Transverse colon (tissue), 4 donors: ENCODE results near the gene ST3GAL2. TPM values are rescaled to one million over a fixed set of nuclear protein-coding genes. Genes with fewer than 3 reads are reported as not detected.

Experiments used
- DNase-seq: peaks from one replicate; pipeline ENCODE4 v3.0.0-alpha.2; 2019
- H3K27ac ChIP-seq, 4 donors: fragments of 200-600 bp; sonication (generic); 2 replicates each; pipeline ENCODE4 v1.5.1; 2016 to 2018; ENCODE audit warnings: inconsistent platforms in 4 of 4
- H3K27me3 ChIP-seq: fragments of 200-600 bp; sonication (generic); 2 replicates; pipeline ENCODE4 v1.5.1; 2017; ENCODE audit warnings: inconsistent platforms
- H3K36me3 ChIP-seq, 4 donors: fragments of 200-600 bp; sonication (generic); 2 replicates each; pipeline ENCODE4 v1.5.1; 2017 to 2019; ENCODE audit warnings: inconsistent platforms in 4 of 4
- H3K4me1 ChIP-seq, 4 donors: fragments of 200-600 bp; sonication (generic); 2 replicates each; pipeline ENCODE4 v1.5.1; 2017 to 2020; ENCODE audit warnings: inconsistent platforms in 4 of 4
- H3K4me3 ChIP-seq, 4 donors: fragments of 200-600 bp; sonication (generic); 1 replicate in 1 of 4; 2 replicates in 3 of 4; pipeline versions ENCODE4 v1.5.1 to v1.6.1; 2017 to 2019; ENCODE audit warnings: inconsistent platforms in 4 of 4
- H3K9me3 ChIP-seq, 2 donors: fragments of 200-600 bp; sonication (generic); 2 replicates each; pipeline ENCODE4 v1.5.1; 2017 to 2019; ENCODE audit warnings: inconsistent platforms in 2 of 2
- EP300 ChIP-seq: sonication (generic); formaldehyde crosslinking; IDR thresholded peaks from one replicate; pipeline ENCODE4 v1.6.1; 2017; ENCODE audit warnings: antibody characterized with exemption, low read depth
- POLR2A ChIP-seq: fragments of 450-650 bp; IDR thresholded peaks from one replicate; pipeline ENCODE4 v1.6.1; 2016; ENCODE audit warnings: antibody characterized with exemption, mild to moderate bottlenecking, moderate library complexity
- POLR2AphosphoS5 ChIP-seq, 3 donors: sonication (generic); formaldehyde crosslinking; IDR thresholded peaks; one replicate each; pipeline ENCODE4 v1.6.1; 2016; ENCODE audit warnings: antibody characterized with exemption in 3 of 3
- WGBS, 2 donors: methylation state at CpG; one replicate each; pipeline ENCODE4 v1.1.5; 2018; ENCODE audit warnings: low coverage in 1 of 2; 5-methylcytosine and 5-hydroxymethylcytosine counted together
- in situ Hi-C, 4 donors: fragments of 200-750 bp; cut with MboI; loops; one replicate each; pipeline versions ENCODE4 v1.15.0 to v1.15.1; 2017; ENCODE audit warnings: low sequenced_read_pairs in 3 of 4, low pct_ligation_motif_present in 1 of 4, low pct_unique_long_range_greater_than_20kb in 1 of 4
- intact Hi-C: fragments of 100-400 bp; cut with DNase I; formaldehyde crosslinking; loops from one replicate; pipeline ENCODE4 v1.15.1; 2023; ENCODE audit warnings: low total_unique reads
- total RNA-seq, 4 donors: library from RNA; depleted of rRNA; stranded (reverse); fragments of >200 nt; gene quantifications; one replicate each; pipeline ENCODE4 v1.1.0, GENCODE V29; 2016
- TF ChIP-seq, protein P1 (sequence below), 5 experiments: fragments of 200-600 bp in 3 of 5; fragments of 450-650 bp in 2 of 5; sonication (generic) in 3 of 5; IDR thresholded peaks; 1 replicate in 2 of 5; 2 replicates in 3 of 5; pipeline ENCODE4 v1.5.1; 2016 to 2017; ENCODE audit warnings: antibody characterized with exemption in 5 of 5, inconsistent platforms in 3 of 5, mild to moderate bottlenecking in 2 of 5, moderate library complexity in 1 of 5

The ST3GAL2 gene
- total RNA-seq, 4 donors from 2014 or later, result 2.6 to 16.5 (median 8.5) TPM

DNA sequence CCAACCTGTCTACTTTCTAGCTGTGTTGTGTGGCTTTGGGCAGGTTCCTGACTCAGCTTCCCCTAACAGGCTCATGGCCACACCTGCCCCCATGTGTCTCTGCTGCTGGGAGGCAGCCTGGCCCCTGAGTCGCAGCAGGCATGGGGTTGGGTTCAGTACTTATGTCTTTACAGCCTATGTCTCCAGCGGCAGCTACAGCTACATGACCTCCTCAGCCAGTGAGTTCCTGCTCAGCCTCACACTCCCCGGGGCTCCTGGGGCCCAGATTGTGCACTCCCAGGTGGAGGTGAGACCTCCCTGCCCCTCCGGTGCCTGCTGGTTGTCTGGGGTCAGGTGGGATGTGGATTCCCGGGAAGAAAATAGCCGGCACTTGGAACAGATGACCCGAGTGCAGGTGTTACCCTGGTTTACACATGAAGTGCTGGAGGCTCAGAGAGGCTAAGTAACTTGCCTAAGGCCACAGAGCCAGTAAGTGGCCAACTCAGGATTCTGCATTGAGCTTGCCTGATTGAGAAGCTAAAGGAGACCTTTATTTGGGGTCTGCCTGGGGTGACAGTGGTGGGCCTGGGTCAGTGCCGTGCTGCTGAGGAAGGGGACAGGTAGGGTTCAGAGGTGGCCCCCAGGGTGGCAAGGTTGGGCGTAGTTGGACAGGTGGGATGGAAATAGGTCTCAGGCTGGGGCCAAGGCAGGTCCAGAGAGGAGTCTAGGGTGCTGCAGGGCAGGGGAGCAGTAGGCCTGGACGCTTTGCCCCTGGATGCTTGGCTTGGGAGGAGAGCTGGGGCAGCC is 31.4 kb upstream of the ST3GAL2 start:
- Histone ChIP-seq H3K9me3 (no peaks in the 10 kb centered on the region), H3K36me3 (peaks cover 0 to 3% (median 0%) of the 10 kb centered on the region in 4 donors), H3K27me3 (no peaks in the 10 kb centered on the region), H3K27ac (no peak overlapping the region), H3K4me1 (no peaks in the 10 kb centered on the region), H3K4me3 (no peak overlapping the region)
- no peak for DNase-seq
- TF ChIP-seq, protein P1, sequence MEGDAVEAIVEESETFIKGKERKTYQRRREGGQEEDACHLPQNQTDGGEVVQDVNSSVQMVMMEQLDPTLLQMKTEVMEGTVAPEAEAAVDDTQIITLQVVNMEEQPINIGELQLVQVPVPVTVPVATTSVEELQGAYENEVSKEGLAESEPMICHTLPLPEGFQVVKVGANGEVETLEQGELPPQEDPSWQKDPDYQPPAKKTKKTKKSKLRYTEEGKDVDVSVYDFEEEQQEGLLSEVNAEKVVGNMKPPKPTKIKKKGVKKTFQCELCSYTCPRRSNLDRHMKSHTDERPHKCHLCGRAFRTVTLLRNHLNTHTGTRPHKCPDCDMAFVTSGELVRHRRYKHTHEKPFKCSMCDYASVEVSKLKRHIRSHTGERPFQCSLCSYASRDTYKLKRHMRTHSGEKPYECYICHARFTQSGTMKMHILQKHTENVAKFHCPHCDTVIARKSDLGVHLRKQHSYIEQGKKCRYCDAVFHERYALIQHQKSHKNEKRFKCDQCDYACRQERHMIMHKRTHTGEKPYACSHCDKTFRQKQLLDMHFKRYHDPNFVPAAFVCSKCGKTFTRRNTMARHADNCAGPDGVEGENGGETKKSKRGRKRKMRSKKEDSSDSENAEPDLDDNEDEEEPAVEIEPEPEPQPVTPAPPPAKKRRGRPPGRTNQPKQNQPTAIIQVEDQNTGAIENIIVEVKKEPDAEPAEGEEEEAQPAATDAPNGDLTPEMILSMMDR (IDR thresholded peaks at IDR 0.05), result no peak
- TF ChIP-seq POLR2AphosphoS5 (IDR thresholded peaks at IDR 0.05), result no peak
- WGBS, 2 donors, result 80 to 95% methylated on average over 1 to 10 of the region's 10 CpGs
- intact Hi-C loops, result no loop called here
- in situ Hi-C loops, result loop anchor here in 1 of 4 donors (25.0 kb wide), 1 partner anchor 108 kb away; no protein-coding TSS in a partner anchor

DNA sequence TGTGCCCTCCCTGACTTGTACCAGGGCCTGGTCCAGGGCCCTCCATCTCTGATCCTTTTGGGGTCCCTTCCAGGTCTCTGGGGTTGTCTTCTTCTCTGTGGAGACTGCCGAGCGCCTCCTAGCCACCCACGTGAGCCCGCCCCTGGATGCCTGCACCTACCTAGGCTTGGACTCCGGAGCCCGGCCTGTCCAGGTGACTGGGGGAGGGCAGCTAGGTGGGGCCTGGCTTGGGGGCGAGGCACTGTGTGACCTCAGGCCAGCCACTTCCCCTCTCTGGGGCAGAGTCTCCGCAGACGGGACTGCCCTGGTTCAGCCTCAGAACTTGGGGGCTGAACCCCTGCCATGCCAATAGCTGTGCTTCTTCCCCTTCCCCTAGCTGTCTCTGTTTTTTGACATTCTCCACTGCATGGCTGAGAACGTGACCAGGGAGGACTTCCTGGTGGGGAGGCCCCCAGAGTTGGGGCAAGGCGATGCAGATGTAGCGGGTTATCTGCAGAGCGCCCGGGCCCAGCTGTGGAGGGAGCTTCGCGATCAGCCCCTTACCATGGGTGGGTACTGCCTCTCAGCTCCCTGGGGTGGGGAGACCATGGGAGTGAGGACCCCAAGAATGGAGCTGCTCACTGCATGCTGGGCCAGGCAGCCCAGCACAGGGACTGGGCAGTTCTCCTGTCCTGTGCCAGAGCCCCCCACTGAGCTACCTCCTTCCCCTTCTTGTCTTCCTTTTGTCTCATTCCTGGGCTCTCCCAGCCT is 30.1 kb upstream of the ST3GAL2 start:
- no peaks in the 10 kb centered on the region for H3K4me1 ChIP-seq
- TF ChIP-seq POLR2A, result no peak
- TF ChIP-seq POLR2AphosphoS5 (IDR thresholded peaks at IDR 0.05), result no peak
- TF ChIP-seq, protein P1 (IDR thresholded peaks at IDR 0.05), result no peak
- no peak for TF ChIP-seq EP300
- no peaks in the 10 kb centered on the region for H3K27me3 ChIP-seq
- no peak for DNase-seq
- peaks cover 0 to 4% (median under 1%) of the 10 kb centered on the region in 4 donors for H3K36me3 ChIP-seq
- in situ Hi-C loops, result loop anchor here in 2 of 4 donors (10.0 to 25.0 kb wide), 2 partner anchors 64 to 107 kb away; no protein-coding TSS in a partner anchor
- no peak overlapping the region for H3K4me3 ChIP-seq
- no peaks in the 10 kb centered on the region for H3K9me3 ChIP-seq
- 96 to 100% methylated on average over 2 to 10 of the region's 16 CpGs for WGBS, 2 donors
- no peak overlapping the region for H3K27ac ChIP-seq
- intact Hi-C loops, result no loop called here

DNA sequence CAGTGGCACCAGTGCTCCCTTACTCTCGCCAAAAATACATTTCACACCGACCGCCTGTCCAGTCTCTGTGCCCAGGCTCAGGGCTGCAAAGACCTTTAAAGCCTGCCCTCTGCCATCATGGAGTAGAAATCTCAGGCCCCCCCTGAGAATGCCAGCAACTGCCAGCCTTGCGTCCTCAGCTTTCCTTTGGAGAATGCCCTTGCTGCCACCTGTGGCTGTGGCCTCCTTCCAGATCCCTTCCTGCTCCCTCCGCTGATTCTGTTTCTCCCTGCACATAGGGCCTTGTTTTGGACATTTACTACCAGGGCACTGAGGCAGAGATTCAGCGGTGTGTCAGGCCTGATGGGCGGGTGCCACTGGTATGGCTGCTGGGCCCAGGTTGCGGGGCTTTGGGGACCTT is 28.7 kb upstream of the ST3GAL2 start:
- intact Hi-C loops (no loop called here), in situ Hi-C loops (loop anchor here in 2 of 4 donors (10.0 to 25.0 kb wide), 2 partner anchors 63 to 105 kb away; no protein-coding TSS in a partner anchor)
- H3K36me3 ChIP-seq, result peaks cover 0 to 6% (median 2%) of the 10 kb centered on the region in 4 donors

DNA sequence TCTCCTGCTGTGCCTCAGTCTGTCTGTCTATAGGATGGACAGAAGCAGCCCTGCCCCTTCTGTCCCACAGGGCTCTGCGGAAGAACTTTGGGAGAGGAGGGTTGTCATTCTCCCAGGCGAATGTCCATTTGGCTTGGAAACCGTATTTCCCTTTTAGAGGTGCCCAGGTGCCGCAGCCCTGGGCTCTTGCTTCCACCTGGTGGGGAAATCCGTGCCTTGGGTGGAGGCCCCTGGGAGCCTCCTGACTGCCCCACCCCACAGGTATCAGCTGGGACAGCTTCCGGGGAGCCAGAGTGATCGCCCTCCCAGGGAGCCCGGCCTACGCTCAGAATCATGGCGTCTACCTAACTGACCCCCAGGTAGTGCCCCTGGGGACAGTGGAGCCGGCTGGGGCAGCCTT is 28.2 kb upstream of the ST3GAL2 start:
- H3K36me3 ChIP-seq, result peaks cover 0 to 6% (median 2%) of the 10 kb centered on the region in 4 donors
- H3K27me3 ChIP-seq, result no peaks in the 10 kb centered on the region
- WGBS, 2 donors, result 93% methylated on average over 3 of the region's 11 CpGs; no CpG with 5 or more reads in 1 of the 2 donors
- no peak overlapping the region for H3K4me3 ChIP-seq
- no peak for DNase-seq
- H3K4me1 ChIP-seq, result no peaks in the 10 kb centered on the region
- TF ChIP-seq POLR2AphosphoS5 (IDR thresholded peaks at IDR 0.05) (no peak), POLR2A (no peak), EP300 (no peak)
- TF ChIP-seq, protein P1 (IDR thresholded peaks at IDR 0.05), result peak in 4 of 5 experiments; percentile 13 to 27 (median 16)
- intact Hi-C loops (no loop called here), in situ Hi-C loops (loop anchor here in 2 of 4 donors (10.0 to 25.0 kb wide), 2 partner anchors 62 to 105 kb away; no protein-coding TSS in a partner anchor)
- no peaks in the 10 kb centered on the region for H3K9me3 ChIP-seq
- H3K27ac ChIP-seq, result no peak overlapping the region

More for the DNA sequence above, 28.7 kb upstream of the ST3GAL2 start:
- H3K4me3 ChIP-seq, result no peak overlapping the region
- WGBS, 2 donors, result 97% methylated on average over 8 of the region's 8 CpGs; no CpG with 5 or more reads in 1 of the 2 donors
- H3K9me3 ChIP-seq, result no peaks in the 10 kb centered on the region
- no peak for TF ChIP-seq POLR2AphosphoS5 (IDR thresholded peaks at IDR 0.05)
- TF ChIP-seq EP300, result no peak
- H3K27ac ChIP-seq, result no peak overlapping the region
- no peaks in the 10 kb centered on the region for H3K4me1 ChIP-seq
- DNase-seq, result no peak
- no peaks in the 10 kb centered on the region for H3K27me3 ChIP-seq
